Fibroblast of the aortic adventitia (primary cell): ENCODE data around the gene INAVA. TPM values are rescaled to one million over a fixed set of nuclear protein-coding genes. Genes with fewer than 3 reads are reported as not detected.

Experiments used
- DNase-seq: peaks from one replicate; pipeline ENCODE4 v3.0.0-alpha.2; 2010; ENCODE audit warnings: low read depth
- H3K4me3 ChIP-seq: 2 replicates; pipeline ENCODE4 v1.5.1; 2011; ENCODE audit warnings: low read depth, mild to moderate bottlenecking, control low read depth, low read length, moderate library complexity
- total RNA-seq: library from RNA; depleted of rRNA; stranded (reverse); fragments of >200 nt; gene quantifications from 2 replicates; pipeline ENCODE4 v1.2.3, GENCODE V29; 2012; ENCODE audit warnings: low replicate concordance
- TF ChIP-seq, protein P1 (sequence below): IDR thresholded peaks from 2 replicates; pipeline ENCODE4 v1.5.1; 2011; ENCODE audit warnings: mild to moderate bottlenecking, low read length, control low read depth, inconsistent platforms; ENCODE audit not compliant: insufficient read depth

Gene INAVA
- total RNA-seq, 1 donor: not detected

- peak; percentile 39 for DNase-seq
- peak overlapping the region; percentile 57 for H3K4me3 ChIP-seq
- TF ChIP-seq, protein P1, sequence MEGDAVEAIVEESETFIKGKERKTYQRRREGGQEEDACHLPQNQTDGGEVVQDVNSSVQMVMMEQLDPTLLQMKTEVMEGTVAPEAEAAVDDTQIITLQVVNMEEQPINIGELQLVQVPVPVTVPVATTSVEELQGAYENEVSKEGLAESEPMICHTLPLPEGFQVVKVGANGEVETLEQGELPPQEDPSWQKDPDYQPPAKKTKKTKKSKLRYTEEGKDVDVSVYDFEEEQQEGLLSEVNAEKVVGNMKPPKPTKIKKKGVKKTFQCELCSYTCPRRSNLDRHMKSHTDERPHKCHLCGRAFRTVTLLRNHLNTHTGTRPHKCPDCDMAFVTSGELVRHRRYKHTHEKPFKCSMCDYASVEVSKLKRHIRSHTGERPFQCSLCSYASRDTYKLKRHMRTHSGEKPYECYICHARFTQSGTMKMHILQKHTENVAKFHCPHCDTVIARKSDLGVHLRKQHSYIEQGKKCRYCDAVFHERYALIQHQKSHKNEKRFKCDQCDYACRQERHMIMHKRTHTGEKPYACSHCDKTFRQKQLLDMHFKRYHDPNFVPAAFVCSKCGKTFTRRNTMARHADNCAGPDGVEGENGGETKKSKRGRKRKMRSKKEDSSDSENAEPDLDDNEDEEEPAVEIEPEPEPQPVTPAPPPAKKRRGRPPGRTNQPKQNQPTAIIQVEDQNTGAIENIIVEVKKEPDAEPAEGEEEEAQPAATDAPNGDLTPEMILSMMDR: peak; percentile 55
Observed at GRCh38 chr1:200890818-200891773, 3.6 kb upstream of the INAVA start.

- TF ChIP-seq, protein P1: no peak
- H3K4me3 ChIP-seq: no peak overlapping the region
- no peak for DNase-seq
Observed at GRCh38 chr1:200891774-200892157, 2.9 kb upstream of the INAVA start.

DNA sequence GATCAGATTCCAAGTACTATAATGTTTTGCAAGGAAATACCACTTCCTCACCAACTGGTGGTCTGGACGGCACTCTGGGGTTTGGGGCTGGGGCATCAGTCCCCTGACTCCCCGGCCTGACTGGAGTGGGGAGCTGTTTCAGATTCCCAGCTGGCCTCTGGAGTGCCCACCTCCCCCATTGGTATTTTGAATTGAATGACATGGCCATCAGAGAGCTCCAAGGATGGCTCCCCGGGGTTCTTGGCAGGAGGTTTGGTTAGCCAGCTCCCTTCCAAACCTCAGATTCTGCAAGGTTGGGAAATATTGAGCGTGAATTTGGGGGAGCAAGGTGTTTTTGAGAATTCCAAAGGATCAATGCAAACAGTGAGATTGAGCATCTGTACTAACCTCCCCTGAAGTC, 2.2 kb upstream of the INAVA start:
- no peak overlapping the region for H3K4me3 ChIP-seq
- TF ChIP-seq, protein P1: no peak
- no peak for DNase-seq

DNA sequence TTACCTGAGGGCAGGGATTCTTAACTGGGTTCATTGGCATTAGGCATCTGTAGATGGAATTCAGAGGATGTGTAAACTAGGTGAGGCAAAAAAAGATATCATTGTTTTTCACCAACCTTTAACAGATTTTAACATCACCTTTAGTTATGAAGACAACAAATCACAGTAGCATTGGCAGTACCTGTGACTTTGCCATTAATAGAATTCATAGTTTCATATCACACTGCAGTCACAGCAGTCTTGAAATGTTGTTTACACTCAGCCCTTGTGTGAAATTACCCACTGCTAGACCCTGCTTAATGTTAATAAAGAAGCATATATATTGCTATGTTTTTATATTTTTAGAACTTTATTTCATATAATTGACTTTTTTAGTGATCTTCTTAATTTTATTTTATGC, 1.7 kb upstream of the INAVA start:
- H3K4me3 ChIP-seq: no peak overlapping the region
- TF ChIP-seq, protein P1: no peak
- DNase-seq: no peak

DNA sequence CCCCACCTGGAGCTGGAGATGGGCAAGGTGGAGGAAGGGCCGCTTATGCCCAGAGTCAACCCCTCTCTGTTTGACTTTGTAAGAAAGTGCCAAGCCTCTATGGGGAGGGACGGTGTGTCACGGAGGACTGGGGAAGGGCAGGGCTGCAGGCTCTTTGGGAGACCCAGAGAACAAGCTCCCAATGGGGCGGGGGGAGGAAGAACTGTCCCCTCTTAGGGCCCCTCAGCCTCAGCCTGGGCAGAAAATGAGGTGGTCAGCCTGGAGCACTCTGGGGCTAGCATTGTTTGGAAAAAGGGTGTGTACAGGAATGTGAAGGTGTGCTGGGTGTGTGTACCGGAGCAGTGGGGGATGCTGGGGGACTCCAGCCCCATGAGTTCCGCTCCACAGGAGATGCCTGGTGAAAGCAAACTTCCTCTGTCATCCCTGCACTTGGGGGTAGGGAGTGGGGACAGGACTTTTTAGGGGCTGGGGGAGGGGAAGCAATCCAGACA, 1.2 kb upstream of the INAVA start:
- H3K4me3 ChIP-seq: no peak overlapping the region
- no peak for DNase-seq
- TF ChIP-seq, protein P1: no peak

DNA sequence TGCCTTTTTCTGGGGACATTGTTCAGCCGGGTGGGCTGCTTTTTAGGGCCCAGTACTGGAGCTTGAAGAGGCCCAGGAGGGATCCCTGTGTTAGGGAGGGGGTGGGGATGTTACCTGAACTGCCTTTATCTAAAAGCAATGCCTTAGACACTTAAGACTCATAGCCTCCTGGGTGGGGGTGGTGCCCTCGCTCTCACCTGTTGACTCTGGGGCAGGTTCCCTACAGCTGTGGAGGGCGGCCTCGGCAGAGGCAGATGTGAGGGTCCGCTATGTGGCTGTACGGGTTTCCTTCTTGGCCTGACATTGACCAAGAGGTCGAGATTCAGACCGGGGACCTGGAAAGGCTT, 716 bp downstream of the INAVA start:
- TF ChIP-seq, protein P1: no peak
- no peak for DNase-seq
- H3K4me3 ChIP-seq: no peak overlapping the region
